HG02885 (cell line): ENCODE data around the gene POLA1.

Source experiments
- ATAC-seq: cut with Tn5 transposase; IDR thresholded peaks from one replicate; pipeline ENCODE4 v1.9.1; 2021; ENCODE audit warnings: mild to moderate bottlenecking; ENCODE audit not compliant: unreplicated experiment, poor library complexity

The POLA1 gene

GRCh38 chrX:24954732-24955131 lies 261.0 kb downstream of the POLA1 start:
- ATAC-seq: no peak

- no peak for ATAC-seq
Measured at GRCh38 chrX:24955372-24955930, 261.7 kb downstream of the POLA1 start.

GRCh38 chrX:24956828-24957227 lies 263.1 kb downstream of the POLA1 start:
- no peak for ATAC-seq

GRCh38 chrX:24961809-24962208 lies 268.1 kb downstream of the POLA1 start:
- ATAC-seq: no peak

- ATAC-seq: no peak
Measured at GRCh38 chrX:24963823-24964222, 270.1 kb downstream of the POLA1 start.

GRCh38 chrX:24965372-24965771 lies 271.7 kb downstream of the POLA1 start:
- ATAC-seq: no peak

GRCh38 chrX:24969812-24970211 lies 276.1 kb downstream of the POLA1 start:
- no peak for ATAC-seq

GRCh38 chrX:24979081-24979480 lies 285.4 kb downstream of the POLA1 start:
- ATAC-seq: no peak

- ATAC-seq: no peak
Measured at GRCh38 chrX:24981030-24981429, 287.3 kb downstream of the POLA1 start.

GRCh38 chrX:24982306-24982965 lies 288.7 kb downstream of the POLA1 start:
- peak; percentile 68 for ATAC-seq

GRCh38 chrX:24983931-24984330 lies 290.2 kb downstream of the POLA1 start:
- no peak for ATAC-seq

- no peak for ATAC-seq
Measured at GRCh38 chrX:24985120-24985519, 291.4 kb downstream of the POLA1 start.

- ATAC-seq: no peak
Measured at GRCh38 chrX:24987731-24988130, 294.0 kb downstream of the POLA1 start.

GRCh38 chrX:24988314-24988713 lies 294.6 kb downstream of the POLA1 start:
- no peak for ATAC-seq

GRCh38 chrX:24990535-24990934 lies 296.8 kb downstream of the POLA1 start:
- ATAC-seq: no peak

GRCh38 chrX:24993879-24994278 lies 300.2 kb downstream of the POLA1 start:
- ATAC-seq: no peak

- no peak for ATAC-seq
Measured at GRCh38 chrX:24996096-24996709, 302.5 kb downstream of the POLA1 start.

- no peak for ATAC-seq
Measured at GRCh38 chrX:24999511-24999910, 305.8 kb downstream of the POLA1 start.

- ATAC-seq: no peak
Measured at GRCh38 chrX:25001808-25002660, 308.3 kb downstream of the POLA1 start.

GRCh38 chrX:25002661-25003020 lies 308.9 kb downstream of the POLA1 start:
- no peak for ATAC-seq
